IMR-90 (cell line): ENCODE measurements around the gene MYDGF. TPM values are rescaled to one million over a fixed set of nuclear protein-coding genes. Genes with fewer than 3 reads are reported as not detected.
A peak's percentile ranks its signal among the peaks of the same experiment; 100 is the strongest.

Experiments
- ATAC-seq: fragments of 200-7000 bp; cut with Tn5 transposase; 2 replicates; pipeline ENCODE4 v1.9.1; 2020; ENCODE audit warnings: low read depth, mild to moderate bottlenecking, moderate library complexity
- BruUV-seq: library from RNA; stranded (reverse); fragments of 400-500 nt; replicated peaks from 2 replicates; lab custom pipeline; 2021; lab: Mats Ljungman, UMichigan
- CTCF ChIA-PET: fragments of 300-600 bp; formaldehyde crosslinking; extraction: SDS; loops from one replicate; lab custom pipeline; 2021; ENCODE audit warnings: antibody characterized with exemption; lab: Yijun Ruan, JAX
- POLR2A ChIA-PET: fragments of 300-600 bp; sonication (Branson Sonifier 250); formaldehyde crosslinking; loops from one replicate; lab custom pipeline; 2022; ENCODE audit warnings: antibody characterized with exemption; ENCODE audit not compliant: unreplicated experiment; lab: Charles Lee
- DNase-seq: peaks from one replicate; pipeline ENCODE4 v3.0.0; 2013
- H2AFZ ChIP-seq: replicated peaks from 2 replicates; pipeline ENCODE3; 2013; ENCODE audit warnings: low read length, mild to moderate bottlenecking; ENCODE audit not compliant: poor library complexity
- H2AK5ac ChIP-seq: 2 replicates; pipeline ENCODE4 v1.6.1; 2013; ENCODE audit warnings: low read depth, low read length, inconsistent platforms
- H2AK9ac ChIP-seq: replicated peaks from 2 replicates; pipeline ENCODE3; 2013; ENCODE audit warnings: mild to moderate bottlenecking, low read depth, low read length, moderate library complexity; ENCODE audit not compliant: poor library complexity
- H2BK120ac ChIP-seq: 2 replicates; pipeline ENCODE4 v1.6.1; 2013; ENCODE audit warnings: low read depth, low read length, inconsistent platforms
- H2BK15ac ChIP-seq: 3 replicates; pipeline ENCODE4 v1.6.1; 2013; ENCODE audit warnings: low read depth, low read length, inconsistent platforms
- H2BK20ac ChIP-seq: 2 replicates; pipeline ENCODE4 v1.6.1; 2013; ENCODE audit warnings: low read depth, mild to moderate bottlenecking, inconsistent platforms, low read length, moderate library complexity
- H2BK5ac ChIP-seq: 2 replicates; pipeline ENCODE4 v1.6.1; 2013; ENCODE audit warnings: mild to moderate bottlenecking, low read depth, low read length, inconsistent platforms; ENCODE audit not compliant: poor library complexity, severe bottlenecking
- H3K14ac ChIP-seq: replicated peaks from 2 replicates; pipeline ENCODE4 v1.6.1; 2013; ENCODE audit warnings: low read depth, low read length, inconsistent platforms
- H3K18ac ChIP-seq: 2 replicates; pipeline ENCODE4 v1.6.1; 2013; ENCODE audit warnings: low read depth, low read length, control low read depth
- H3K23ac ChIP-seq: 2 replicates; pipeline ENCODE4 v1.6.1; 2013; ENCODE audit warnings: low read depth, low read length, inconsistent platforms
- H3K27ac ChIP-seq: 2 replicates; pipeline ENCODE4 v1.5.1; 2013; ENCODE audit warnings: mild to moderate bottlenecking, control low read depth, low read length; ENCODE audit not compliant: insufficient read depth
- H3K27me3 ChIP-seq: 2 replicates; pipeline ENCODE4 v1.6.1; 2013; ENCODE audit warnings: low read length; ENCODE audit not compliant: control insufficient read depth, insufficient read depth
- H3K36me3 ChIP-seq: 2 replicates; pipeline ENCODE4 v1.6.1; 2013; ENCODE audit warnings: low read length, mixed read lengths; ENCODE audit not compliant: control insufficient read depth, insufficient read depth
- H3K4ac ChIP-seq: 2 replicates; pipeline ENCODE4 v1.6.1; 2013; ENCODE audit warnings: low read depth, low read length, inconsistent platforms
- H3K4me1 ChIP-seq: 2 replicates; pipeline ENCODE4 v1.6.1; 2013; ENCODE audit warnings: low read length, mixed read lengths; ENCODE audit not compliant: control insufficient read depth, insufficient read depth
- H3K4me2 ChIP-seq: 2 replicates; pipeline ENCODE4 v1.6.1; 2013; ENCODE audit warnings: low read depth, mild to moderate bottlenecking, control low read depth, low read length, moderate library complexity
- H3K4me3 ChIP-seq: 2 replicates; pipeline ENCODE4 v1.5.1; 2013; ENCODE audit warnings: low read depth, mild to moderate bottlenecking, control low read depth, low read length, moderate library complexity; ENCODE audit not compliant: insufficient read depth
- H3K56ac ChIP-seq: 2 replicates; pipeline ENCODE4 v1.6.1; 2013; ENCODE audit warnings: low read length, inconsistent platforms; ENCODE audit not compliant: insufficient read depth; ENCODE audit errors: extremely low read depth
- H3K79me1 ChIP-seq, 2 experiments: 2 replicates each; pipeline ENCODE4 v1.6.1; 2013; ENCODE audit warnings: low read length in 2 of 2, inconsistent platforms in 1 of 2, low read depth in 1 of 2
- H3K9ac ChIP-seq: 2 replicates; pipeline ENCODE4 v1.6.1; 2013; ENCODE audit warnings: low read depth, low read length, control low read depth
- H3K9me1 ChIP-seq: 2 replicates; pipeline ENCODE4 v1.6.1; 2013; ENCODE audit warnings: low read length, inconsistent platforms; ENCODE audit not compliant: insufficient read depth
- H3K9me3 ChIP-seq: 2 replicates; pipeline ENCODE4 v1.6.1; 2013; ENCODE audit warnings: low read length; ENCODE audit not compliant: control insufficient read depth, insufficient read depth
- H4K20me1 ChIP-seq: 2 replicates; pipeline ENCODE4 v1.6.1; 2013; ENCODE audit warnings: low read length, inconsistent platforms; ENCODE audit not compliant: insufficient read depth
- H4K5ac ChIP-seq: 2 replicates; pipeline ENCODE4 v1.6.1; 2013; ENCODE audit warnings: mild to moderate bottlenecking, low read depth, low read length, control low read depth
- H4K8ac ChIP-seq, 2 experiments: 2 replicates each; pipeline ENCODE4 v1.6.1; 2013; ENCODE audit warnings: low read depth in 2 of 2, low read length in 2 of 2, control low read depth in 1 of 2, inconsistent platforms in 1 of 2
- H4K91ac ChIP-seq: 2 replicates; pipeline ENCODE4 v1.6.1; 2013; ENCODE audit warnings: low read depth, low read length, inconsistent platforms; ENCODE audit not compliant: insufficient read depth
- BHLHE40 ChIP-seq: fragments of 150-350 bp; IDR thresholded peaks from 2 replicates; pipeline ENCODE4 v1.6.1; 2016; ENCODE audit warnings: mild to moderate bottlenecking, low read depth, low read length
- CEBPB ChIP-seq: IDR thresholded peaks from 2 replicates; pipeline ENCODE4 v1.6.1; 2012; ENCODE audit warnings: low read depth, low read length, improper control_type of control experiment
- CHD1 ChIP-seq: IDR thresholded peaks from 2 replicates; pipeline ENCODE4 v1.6.1; 2012; ENCODE audit warnings: low read depth, low read length, improper control_type of control experiment
- ELK1 ChIP-seq: fragments of 150-350 bp; IDR thresholded peaks from 2 replicates; pipeline ENCODE4 v1.6.1; 2016; ENCODE audit warnings: low read depth, mild to moderate bottlenecking, low read length, moderate library complexity, borderline replicate concordance
- FOS ChIP-seq: fragments of 150-350 bp; IDR thresholded peaks from 2 replicates; pipeline ENCODE4 v1.6.1; 2016; ENCODE audit warnings: low read depth, low read length
- MAFK ChIP-seq: IDR thresholded peaks from 2 replicates; pipeline ENCODE4 v1.6.1; 2012; ENCODE audit warnings: low read depth, low read length, improper control_type of control experiment
- MAZ ChIP-seq: IDR thresholded peaks from 2 replicates; pipeline ENCODE4 v1.6.1; 2012; ENCODE audit warnings: low read depth, mild to moderate bottlenecking, low read length, improper control_type of control experiment, moderate library complexity, borderline replicate concordance
- MXI1 ChIP-seq: IDR thresholded peaks from 2 replicates; pipeline ENCODE4 v1.6.1; 2012; ENCODE audit warnings: low read depth, mild to moderate bottlenecking, low read length, moderate library complexity, borderline replicate concordance
- POLR2A ChIP-seq: IDR thresholded peaks from 2 replicates; pipeline ENCODE4 v1.6.1; 2012; ENCODE audit warnings: mild to moderate bottlenecking, low read depth, low read length
- RAD21 ChIP-seq: IDR thresholded peaks from 2 replicates; pipeline ENCODE4 v1.6.1; 2012; ENCODE audit warnings: low read length, improper control_type of control experiment
- RCOR1 ChIP-seq: IDR thresholded peaks from 2 replicates; pipeline ENCODE4 v1.6.1; 2012; ENCODE audit warnings: mild to moderate bottlenecking, low read length, improper control_type of control experiment; ENCODE audit not compliant: insufficient replicate concordance
- RFX5 ChIP-seq: IDR thresholded peaks from 2 replicates; pipeline ENCODE4 v1.8.0; 2012; ENCODE audit warnings: low read depth, mild to moderate bottlenecking, low read length, moderate library complexity
- SMC3 ChIP-seq: fragments of 150-350 bp; IDR thresholded peaks from 2 replicates; pipeline ENCODE4 v1.6.1; 2016; ENCODE audit warnings: low read depth, mild to moderate bottlenecking, antibody characterized with exemption, low read length, moderate library complexity
- WGBS, 2 experiments: methylation state at CpG; one replicate each; pipeline versions ENCODE4 v1.1.5 to v1.1.7; 2013; ENCODE audit warnings: missing lambda C conversion rate in 2 of 2; ENCODE audit not compliant: insufficient read length in 1 of 2; ENCODE audit errors: extremely low coverage in 2 of 2; 5-methylcytosine and 5-hydroxymethylcytosine counted together
- dilution Hi-C: fragments of 300-500 bp; cut with HindIII; formaldehyde crosslinking; loops from one replicate; pipeline ENCODE4 v1.14.3; 2018; ENCODE audit warnings: low sequenced_read_pairs; ENCODE audit not compliant: unreplicated experiment
- in situ Hi-C: fragments of 300-500 bp; cut with MboI; formaldehyde crosslinking; loops from 3 replicates; pipeline ENCODE4 v1.14.3; 2019; ENCODE audit warnings: low sequenced_read_pairs, inconsistent platforms, mixed read lengths
- intact Hi-C: fragments of 100-400 bp; cut with micrococcal nuclease; formaldehyde crosslinking; loops from 2 replicates; pipeline ENCODE4 v1.10.0; 2022
- polyA plus RNA-seq, 3 experiments: library from polyadenylated mRNA; depleted of rRNA; stranded (reverse); fragments of >200 nt; gene quantifications; 2 replicates each; pipeline ENCODE4 v1.2.3, GENCODE V29; 2012; ENCODE audit warnings: low replicate concordance in 1 of 3
- total RNA-seq: library from RNA; depleted of rRNA; stranded (reverse); fragments of >200 nt; gene quantifications from 2 replicates; pipeline ENCODE4 v1.2.3, GENCODE V29; 2012
- TF ChIP-seq, protein P1 (sequence below): fragments of 150-350 bp; IDR thresholded peaks from 2 replicates; pipeline ENCODE4 v1.6.1; 2017; ENCODE audit warnings: mild to moderate bottlenecking, antibody characterized with exemption, low read length, low read depth
- TF ChIP-seq, protein P2 (sequence below): conservative IDR thresholded peaks from 2 replicates; pipeline ENCODE4 v1.5.1; 2012; ENCODE audit warnings: mild to moderate bottlenecking, low read depth, low read length, improper control_type of control experiment

MYDGF gene
- total and polyA plus RNA-seq, 2 of the 4 experiments (the other 2 are of a cell fraction): 203 to 310 TPM

GRCh38 chr19:4622695-4623421, 47.3 kb downstream of the MYDGF start:
- CTCF ChIA-PET: interaction anchor here (1.2 kb wide), 1 partner anchor 10 kb away, joined by 3 read pairs; no protein-coding TSS in a partner anchor
- H3K4me3 ChIP-seq: no peak overlapping the region
- no peak overlapping the region for H2BK20ac ChIP-seq
- no peak overlapping the region for H4K8ac ChIP-seq
- no peaks in the 10 kb centered on the region for H3K36me3 ChIP-seq
- in situ Hi-C loops: no loop called here
- H3K18ac ChIP-seq: no peak overlapping the region
- H3K14ac ChIP-seq: no peak overlapping the region
- H2BK5ac ChIP-seq: no peak overlapping the region
- no peaks in the 10 kb centered on the region for H3K9me1 ChIP-seq
- no peaks in the 10 kb centered on the region for H3K79me1 ChIP-seq
- H2AK5ac ChIP-seq: no peak overlapping the region
- H3K23ac ChIP-seq: no peak overlapping the region
- BruUV-seq: no TSS peak
- H3K4me1 ChIP-seq: no peaks in the 10 kb centered on the region
- peaks cover 30% of the 10 kb centered on the region for H3K27me3 ChIP-seq
- H3K27ac ChIP-seq: no peak overlapping the region
- POLR2A ChIA-PET: no interaction called here
- H2BK15ac ChIP-seq: no peak overlapping the region
- H4K91ac ChIP-seq: no peak overlapping the region
- H2AK9ac ChIP-seq: peak overlapping the region; percentile 84
- no peak overlapping the region for H3K4me2 ChIP-seq
- H3K4ac ChIP-seq: no peak overlapping the region
- H2BK120ac ChIP-seq: no peak overlapping the region
- DNase-seq: no peak
- H3K56ac ChIP-seq: no peak overlapping the region
- ATAC-seq: no peak
- dilution Hi-C loops: no loop called here
- H2AFZ ChIP-seq: peak overlapping the region; percentile 68
- intact Hi-C loops: no loop called here
- H3K9ac ChIP-seq: no peak overlapping the region
- H4K5ac ChIP-seq: no peak overlapping the region
- 39% methylated on average over 4 of the region's 12 CpGs; no CpG with 5 or more reads in 1 of the 2 experiments for WGBS, 2 experiments
- H4K20me1 ChIP-seq: no peaks in the 10 kb centered on the region
- H3K9me3 ChIP-seq: peaks cover under 1% of the 10 kb centered on the region; the same call in 1 of the 2 replicates
- TF ChIP-seq CHD1: no peak
- TF ChIP-seq POLR2A: no peak
- TF ChIP-seq FOS: no peak
- TF ChIP-seq ELK1: no peak
- no peak for TF ChIP-seq CEBPB
- TF ChIP-seq BHLHE40: no peak
- TF ChIP-seq RFX5: no peak
- TF ChIP-seq, protein P1, sequence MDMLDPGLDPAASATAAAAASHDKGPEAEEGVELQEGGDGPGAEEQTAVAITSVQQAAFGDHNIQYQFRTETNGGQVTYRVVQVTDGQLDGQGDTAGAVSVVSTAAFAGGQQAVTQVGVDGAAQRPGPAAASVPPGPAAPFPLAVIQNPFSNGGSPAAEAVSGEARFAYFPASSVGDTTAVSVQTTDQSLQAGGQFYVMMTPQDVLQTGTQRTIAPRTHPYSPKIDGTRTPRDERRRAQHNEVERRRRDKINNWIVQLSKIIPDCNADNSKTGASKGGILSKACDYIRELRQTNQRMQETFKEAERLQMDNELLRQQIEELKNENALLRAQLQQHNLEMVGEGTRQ: no peak
- TF ChIP-seq MAFK: no peak
- 0 out of 2 replicates have a peak, but pooled peaks have one; percentile 11 for TF ChIP-seq SMC3
- TF ChIP-seq RCOR1: no peak
- TF ChIP-seq, protein P2, sequence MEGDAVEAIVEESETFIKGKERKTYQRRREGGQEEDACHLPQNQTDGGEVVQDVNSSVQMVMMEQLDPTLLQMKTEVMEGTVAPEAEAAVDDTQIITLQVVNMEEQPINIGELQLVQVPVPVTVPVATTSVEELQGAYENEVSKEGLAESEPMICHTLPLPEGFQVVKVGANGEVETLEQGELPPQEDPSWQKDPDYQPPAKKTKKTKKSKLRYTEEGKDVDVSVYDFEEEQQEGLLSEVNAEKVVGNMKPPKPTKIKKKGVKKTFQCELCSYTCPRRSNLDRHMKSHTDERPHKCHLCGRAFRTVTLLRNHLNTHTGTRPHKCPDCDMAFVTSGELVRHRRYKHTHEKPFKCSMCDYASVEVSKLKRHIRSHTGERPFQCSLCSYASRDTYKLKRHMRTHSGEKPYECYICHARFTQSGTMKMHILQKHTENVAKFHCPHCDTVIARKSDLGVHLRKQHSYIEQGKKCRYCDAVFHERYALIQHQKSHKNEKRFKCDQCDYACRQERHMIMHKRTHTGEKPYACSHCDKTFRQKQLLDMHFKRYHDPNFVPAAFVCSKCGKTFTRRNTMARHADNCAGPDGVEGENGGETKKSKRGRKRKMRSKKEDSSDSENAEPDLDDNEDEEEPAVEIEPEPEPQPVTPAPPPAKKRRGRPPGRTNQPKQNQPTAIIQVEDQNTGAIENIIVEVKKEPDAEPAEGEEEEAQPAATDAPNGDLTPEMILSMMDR: no peak
- TF ChIP-seq RAD21: peak; percentile 11; the same call in 1 of the 2 replicates
- TF ChIP-seq MAZ: no peak
- TF ChIP-seq MXI1: no peak
